Measurements from ENCODE around the gene XK. TPM values are rescaled to one million over a fixed set of nuclear protein-coding genes. Genes with fewer than 3 reads are reported as not detected.

XK gene
- total RNA-seq, 1 donor from 2014 or later, result 0.25 TPM

DNA sequence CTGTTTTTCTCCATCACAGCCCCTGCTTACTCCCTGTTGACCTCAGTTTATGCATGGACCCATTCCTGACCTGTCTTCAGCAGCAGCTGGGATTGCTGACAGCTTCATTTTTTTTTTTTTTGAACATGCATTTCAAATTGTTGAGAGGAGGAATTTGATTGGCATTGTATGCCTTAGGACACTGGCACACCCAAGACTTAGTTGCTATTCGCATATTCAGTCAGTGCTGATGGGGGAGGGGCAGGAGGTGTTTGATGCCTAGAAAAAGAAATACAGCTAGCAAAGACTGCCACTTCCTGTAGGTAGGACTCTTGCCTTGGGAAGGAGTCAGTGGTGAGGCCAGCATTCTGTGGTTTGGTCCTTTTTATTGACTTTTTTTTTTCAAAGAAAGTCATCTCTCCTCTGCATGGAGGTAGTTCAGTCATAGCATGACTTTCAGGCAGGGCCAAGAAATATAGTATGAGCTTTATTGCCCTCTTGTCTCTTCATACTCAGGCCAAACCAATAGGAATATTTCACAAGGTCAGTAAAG lies 33.6 kb upstream of the XK start:
- Histone ChIP-seq H3K9ac (ENCODE audit: low read length) (no peak overlapping the region), H3K36me3 (ENCODE audit: insufficient read depth, low read length) (no peaks in the 10 kb centered on the region), H3K79me2 (ENCODE audit: insufficient read depth, low read length) (no peaks in the 10 kb centered on the region), H3K9me3 (ENCODE audit: insufficient read depth, low read depth, low read length) (no peaks in the 10 kb centered on the region), H4K20me1 (ENCODE audit: insufficient read depth, low read length) (no peaks in the 10 kb centered on the region), H2AFZ (ENCODE audit: low read depth, low read length) (no peak overlapping the region), H3K4me2 (ENCODE audit: low read length) (no peak overlapping the region), H3K4me3 (ENCODE audit: insufficient read depth, low read depth, low read length) (no peak overlapping the region), H3K4me1 (ENCODE audit: insufficient read depth, low read length) (no peaks in the 10 kb centered on the region), H3K27ac (ENCODE audit: low read depth, low read length) (no peak overlapping the region), H3K27me3 (ENCODE audit: insufficient read depth, low read length) (no peaks in the 10 kb centered on the region)
- Mint-ChIP-seq H3K27me3 (ENCODE audit: low read depth, unreplicated experiment) (peaks cover 9% of the 10 kb centered on the region), H3K36me3 (ENCODE audit: low read depth, unreplicated experiment) (no peaks in the 10 kb centered on the region), H3K27ac (ENCODE audit: unreplicated experiment) (no peak overlapping the region), H3K4me3 (ENCODE audit: unreplicated experiment) (no peak overlapping the region), H3K4me1 (ENCODE audit: low read depth, unreplicated experiment) (no peaks in the 10 kb centered on the region), H3K9me3 (ENCODE audit: unreplicated experiment) (no peaks in the 10 kb centered on the region)
- FAIRE-seq (peak; percentile 89), DNase-seq (ENCODE audit: low read depth) (no peak)
- TF ChIP-seq EZH2 (IDR thresholded peaks at IDR 0.05; ENCODE audit: insufficient read depth, low read length), result no peak
- TF ChIP-seq, protein P1, sequence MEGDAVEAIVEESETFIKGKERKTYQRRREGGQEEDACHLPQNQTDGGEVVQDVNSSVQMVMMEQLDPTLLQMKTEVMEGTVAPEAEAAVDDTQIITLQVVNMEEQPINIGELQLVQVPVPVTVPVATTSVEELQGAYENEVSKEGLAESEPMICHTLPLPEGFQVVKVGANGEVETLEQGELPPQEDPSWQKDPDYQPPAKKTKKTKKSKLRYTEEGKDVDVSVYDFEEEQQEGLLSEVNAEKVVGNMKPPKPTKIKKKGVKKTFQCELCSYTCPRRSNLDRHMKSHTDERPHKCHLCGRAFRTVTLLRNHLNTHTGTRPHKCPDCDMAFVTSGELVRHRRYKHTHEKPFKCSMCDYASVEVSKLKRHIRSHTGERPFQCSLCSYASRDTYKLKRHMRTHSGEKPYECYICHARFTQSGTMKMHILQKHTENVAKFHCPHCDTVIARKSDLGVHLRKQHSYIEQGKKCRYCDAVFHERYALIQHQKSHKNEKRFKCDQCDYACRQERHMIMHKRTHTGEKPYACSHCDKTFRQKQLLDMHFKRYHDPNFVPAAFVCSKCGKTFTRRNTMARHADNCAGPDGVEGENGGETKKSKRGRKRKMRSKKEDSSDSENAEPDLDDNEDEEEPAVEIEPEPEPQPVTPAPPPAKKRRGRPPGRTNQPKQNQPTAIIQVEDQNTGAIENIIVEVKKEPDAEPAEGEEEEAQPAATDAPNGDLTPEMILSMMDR (IDR thresholded peaks at IDR 0.05; ENCODE audit: insufficient read depth, low read depth, low read length), result no peak

DNA sequence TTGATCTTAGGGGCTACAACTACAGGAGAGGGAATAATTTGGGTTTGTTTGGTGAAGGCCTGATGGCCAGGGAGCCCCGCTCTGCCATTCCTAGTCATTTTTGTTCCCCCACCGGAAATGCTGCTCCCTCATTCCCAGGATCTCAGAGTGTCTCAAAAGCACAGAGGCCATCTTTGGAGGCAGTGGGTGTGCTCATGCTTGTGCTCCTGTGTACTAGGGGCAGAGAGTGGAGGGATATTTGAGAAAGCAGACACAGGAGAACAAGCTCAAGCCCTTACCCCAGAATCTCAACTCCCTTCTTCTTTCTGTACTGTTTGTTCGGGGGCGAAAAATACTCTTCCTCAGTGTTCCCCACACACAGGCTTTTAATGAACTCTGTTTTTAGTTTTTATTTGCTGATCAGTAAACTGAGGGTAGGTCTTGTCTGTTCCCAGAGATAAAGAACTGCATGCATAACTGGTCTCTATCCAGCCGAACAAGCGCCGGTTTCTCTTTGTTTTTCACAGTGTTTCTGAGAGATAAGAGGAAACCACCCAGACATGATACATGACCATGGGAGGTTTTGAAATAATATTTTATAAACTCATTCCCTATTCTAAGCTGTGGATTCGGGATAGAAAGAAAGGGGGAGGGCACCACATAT lies 32.9 kb upstream of the XK start:
- no peak overlapping the region for H3K4me2 ChIP-seq (ENCODE audit: low read length)
- Mint-ChIP-seq H3K4me3 (ENCODE audit: unreplicated experiment) (no peak overlapping the region), H3K27ac (ENCODE audit: unreplicated experiment) (no peak overlapping the region), H3K4me1 (ENCODE audit: low read depth, unreplicated experiment) (no peaks in the 10 kb centered on the region), H3K36me3 (ENCODE audit: low read depth, unreplicated experiment) (no peaks in the 10 kb centered on the region), H3K9me3 (ENCODE audit: unreplicated experiment) (no peaks in the 10 kb centered on the region), H3K27me3 (ENCODE audit: low read depth, unreplicated experiment) (peaks cover 9% of the 10 kb centered on the region)
- no peak overlapping the region for H3K4me3 ChIP-seq (ENCODE audit: insufficient read depth, low read depth, low read length)
- H3K79me2 ChIP-seq (ENCODE audit: insufficient read depth, low read length), result no peaks in the 10 kb centered on the region
- no peak overlapping the region for H3K27ac ChIP-seq (ENCODE audit: low read depth, low read length)
- H3K9ac ChIP-seq (ENCODE audit: low read length), result no peak overlapping the region
- no peaks in the 10 kb centered on the region for H3K4me1 ChIP-seq (ENCODE audit: insufficient read depth, low read length)
- FAIRE-seq, result no peak
- H2AFZ ChIP-seq (ENCODE audit: low read depth, low read length), result no peak overlapping the region
- H4K20me1 ChIP-seq (ENCODE audit: insufficient read depth, low read length), result no peaks in the 10 kb centered on the region
- no peaks in the 10 kb centered on the region for H3K9me3 ChIP-seq (ENCODE audit: insufficient read depth, low read depth, low read length)
- no peak for DNase-seq (ENCODE audit: low read depth)
- no peaks in the 10 kb centered on the region for H3K36me3 ChIP-seq (ENCODE audit: insufficient read depth, low read length)
- TF ChIP-seq, protein P1 (IDR thresholded peaks at IDR 0.05; ENCODE audit: insufficient read depth, low read depth, low read length), result no peak
- no peak for TF ChIP-seq EZH2 (IDR thresholded peaks at IDR 0.05; ENCODE audit: insufficient read depth, low read length)
- H3K27me3 ChIP-seq (ENCODE audit: insufficient read depth, low read length), result no peaks in the 10 kb centered on the region

DNA sequence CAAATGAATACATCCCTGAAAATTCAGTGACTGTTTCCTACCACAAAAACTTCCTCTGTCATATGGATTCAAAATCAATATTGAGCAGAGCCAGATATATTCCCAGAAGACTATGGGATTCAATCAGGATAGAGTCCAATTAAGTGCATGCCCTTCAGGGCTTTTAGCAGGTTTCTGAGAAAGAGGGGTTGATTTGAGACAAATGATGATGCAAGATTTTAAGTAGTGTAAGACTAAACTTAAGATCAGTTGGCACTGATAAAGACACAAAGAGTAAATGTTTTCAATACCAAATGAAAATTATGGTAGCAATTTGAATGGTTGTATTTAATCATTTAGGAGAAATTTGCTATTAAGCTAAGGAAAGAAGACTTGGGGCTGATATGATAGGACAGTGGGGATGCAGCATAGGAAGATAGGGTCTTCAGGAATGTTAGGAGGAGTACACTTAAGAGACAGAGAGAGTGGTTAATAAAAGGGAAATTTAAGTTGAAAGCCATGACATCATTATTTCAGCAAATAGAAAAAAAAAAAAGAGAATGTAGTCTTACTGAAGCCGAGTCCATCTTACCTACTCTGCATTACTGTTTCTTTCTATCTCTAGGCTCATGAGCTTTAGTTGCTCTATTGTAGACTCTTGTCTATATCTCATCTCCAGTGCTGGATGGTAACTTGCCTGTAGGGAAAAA lies 32.0 kb upstream of the XK start:
- Mint-ChIP-seq H3K4me3 (ENCODE audit: unreplicated experiment) (no peak overlapping the region), H3K27ac (ENCODE audit: unreplicated experiment) (no peak overlapping the region), H3K4me1 (ENCODE audit: low read depth, unreplicated experiment) (no peaks in the 10 kb centered on the region), H3K36me3 (ENCODE audit: low read depth, unreplicated experiment) (no peaks in the 10 kb centered on the region), H3K9me3 (ENCODE audit: unreplicated experiment) (no peaks in the 10 kb centered on the region), H3K27me3 (ENCODE audit: low read depth, unreplicated experiment) (peaks cover 9% of the 10 kb centered on the region)
- Histone ChIP-seq H3K4me1 (ENCODE audit: insufficient read depth, low read length) (no peaks in the 10 kb centered on the region), H3K27me3 (ENCODE audit: insufficient read depth, low read length) (no peaks in the 10 kb centered on the region), H3K4me3 (ENCODE audit: insufficient read depth, low read depth, low read length) (no peak overlapping the region), H4K20me1 (ENCODE audit: insufficient read depth, low read length) (no peaks in the 10 kb centered on the region), H3K36me3 (ENCODE audit: insufficient read depth, low read length) (no peaks in the 10 kb centered on the region), H3K27ac (ENCODE audit: low read depth, low read length) (no peak overlapping the region), H3K4me2 (ENCODE audit: low read length) (no peak overlapping the region), H3K79me2 (ENCODE audit: insufficient read depth, low read length) (no peaks in the 10 kb centered on the region), H3K9ac (ENCODE audit: low read length) (no peak overlapping the region), H2AFZ (ENCODE audit: low read depth, low read length) (no peak overlapping the region), H3K9me3 (ENCODE audit: insufficient read depth, low read depth, low read length) (no peaks in the 10 kb centered on the region)
- DNase-seq (ENCODE audit: low read depth) (no peak), FAIRE-seq (peak; percentile 70)
- TF ChIP-seq, protein P1 (IDR thresholded peaks at IDR 0.05; ENCODE audit: insufficient read depth, low read depth, low read length), result no peak
- no peak for TF ChIP-seq EZH2 (IDR thresholded peaks at IDR 0.05; ENCODE audit: insufficient read depth, low read length)

Measured in astrocyte (in vitro differentiated cells and primary cell).